HFF-Myc (cell line): ENCODE measurements around the gene VSNL1.
A peak's percentile ranks its signal among the peaks of the same experiment; 100 is the strongest.

Experiments
- DNase-seq: peaks from one replicate; pipeline ENCODE4 v3.0.0-alpha.2; 2011; ENCODE audit warnings: low read depth; ENCODE audit errors: extremely low read depth
- H3K4me3 ChIP-seq: replicated peaks from 2 replicates; pipeline ENCODE4 v1.5.1; 2011; ENCODE audit warnings: low read depth, mild to moderate bottlenecking, control low read depth, low read length
- TF ChIP-seq, protein P1 (sequence below): IDR thresholded peaks from 2 replicates; pipeline ENCODE4 v1.5.1; 2012; ENCODE audit warnings: mild to moderate bottlenecking, low read depth, low read length, control low read depth; ENCODE audit errors: missing control alignments

The VSNL1 gene

DNA sequence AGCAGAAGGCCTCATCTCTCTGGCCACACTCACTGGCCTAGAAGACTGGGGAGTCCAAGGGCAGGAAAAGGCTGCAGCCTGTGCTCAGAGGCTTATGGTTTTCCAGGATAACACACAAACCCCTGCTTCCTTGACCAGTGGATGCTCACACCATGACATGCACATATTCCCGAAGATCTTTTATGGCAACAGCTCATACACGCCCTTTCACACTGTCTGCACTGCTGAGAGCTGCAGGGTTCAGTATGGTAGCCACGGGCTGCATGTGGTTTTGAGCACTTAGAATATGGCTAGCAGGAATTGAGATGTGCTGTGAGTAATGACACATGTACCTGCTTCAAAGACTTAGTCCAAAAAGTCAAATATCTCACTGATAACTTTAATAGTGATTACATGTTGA, 95.8 kb downstream of the VSNL1 start:
- TF ChIP-seq, protein P1, sequence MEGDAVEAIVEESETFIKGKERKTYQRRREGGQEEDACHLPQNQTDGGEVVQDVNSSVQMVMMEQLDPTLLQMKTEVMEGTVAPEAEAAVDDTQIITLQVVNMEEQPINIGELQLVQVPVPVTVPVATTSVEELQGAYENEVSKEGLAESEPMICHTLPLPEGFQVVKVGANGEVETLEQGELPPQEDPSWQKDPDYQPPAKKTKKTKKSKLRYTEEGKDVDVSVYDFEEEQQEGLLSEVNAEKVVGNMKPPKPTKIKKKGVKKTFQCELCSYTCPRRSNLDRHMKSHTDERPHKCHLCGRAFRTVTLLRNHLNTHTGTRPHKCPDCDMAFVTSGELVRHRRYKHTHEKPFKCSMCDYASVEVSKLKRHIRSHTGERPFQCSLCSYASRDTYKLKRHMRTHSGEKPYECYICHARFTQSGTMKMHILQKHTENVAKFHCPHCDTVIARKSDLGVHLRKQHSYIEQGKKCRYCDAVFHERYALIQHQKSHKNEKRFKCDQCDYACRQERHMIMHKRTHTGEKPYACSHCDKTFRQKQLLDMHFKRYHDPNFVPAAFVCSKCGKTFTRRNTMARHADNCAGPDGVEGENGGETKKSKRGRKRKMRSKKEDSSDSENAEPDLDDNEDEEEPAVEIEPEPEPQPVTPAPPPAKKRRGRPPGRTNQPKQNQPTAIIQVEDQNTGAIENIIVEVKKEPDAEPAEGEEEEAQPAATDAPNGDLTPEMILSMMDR, result no peak
- H3K4me3 ChIP-seq, result no peak overlapping the region
- DNase-seq, result no peak

GRCh38 chr2:17637131-17637906, 96.8 kb downstream of the VSNL1 start:
- H3K4me3 ChIP-seq, result no peak overlapping the region
- DNase-seq, result no peak
- TF ChIP-seq, protein P1, result no peak

- TF ChIP-seq, protein P1, result no peak
- no peak for DNase-seq
- no peak overlapping the region for H3K4me3 ChIP-seq
Measured at GRCh38 chr2:17638196-17638743, 97.8 kb downstream of the VSNL1 start.

DNA sequence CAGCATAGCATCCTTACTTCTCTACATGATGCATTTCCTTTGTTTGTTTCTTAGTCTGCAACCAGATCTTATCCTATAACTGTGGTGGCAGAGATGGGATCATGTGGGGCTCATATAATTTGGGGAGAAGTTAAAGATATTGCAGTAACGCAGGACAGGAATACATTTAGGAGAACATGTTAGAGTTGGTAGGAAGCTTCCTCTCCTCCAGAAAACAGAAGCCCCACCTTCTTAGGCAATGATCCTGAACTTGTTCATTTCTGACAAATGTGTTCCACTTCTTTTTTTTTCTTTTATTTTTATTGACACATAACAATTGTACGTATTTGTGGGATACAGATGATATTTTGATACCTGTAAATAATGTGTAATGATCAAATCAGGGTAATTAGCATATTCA, 99.9 kb downstream of the VSNL1 start:
- TF ChIP-seq, protein P1, result no peak
- no peak for DNase-seq
- no peak overlapping the region for H3K4me3 ChIP-seq

DNA sequence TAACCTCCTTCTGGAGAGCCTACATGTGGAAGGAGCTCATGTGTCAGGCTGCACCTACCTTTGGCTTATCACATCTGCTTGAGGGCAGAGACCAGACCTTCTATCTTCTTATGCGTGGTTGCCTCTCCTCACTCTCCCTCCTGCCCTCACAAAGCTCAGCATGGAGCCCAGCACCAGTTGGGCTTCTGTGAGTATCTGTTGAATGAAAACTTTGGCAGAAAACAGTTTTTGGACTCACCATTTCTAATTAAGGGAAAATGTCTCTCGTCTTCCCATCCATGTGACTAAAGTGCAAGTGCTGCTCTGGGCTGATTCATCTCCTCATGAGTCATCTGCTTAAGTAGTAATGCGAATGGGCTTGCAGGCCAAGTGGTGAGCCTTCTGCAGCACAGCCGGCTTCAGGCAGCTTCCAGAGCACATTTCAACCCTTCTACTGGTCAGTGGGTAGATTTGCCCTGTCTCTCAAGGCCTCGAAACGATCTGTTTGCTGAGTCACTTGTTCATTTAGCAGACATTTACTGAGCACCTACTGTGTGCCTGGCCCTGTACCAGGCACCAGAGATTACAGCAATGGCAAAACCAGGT, 102.6 kb downstream of the VSNL1 start:
- no peak overlapping the region for H3K4me3 ChIP-seq
- TF ChIP-seq, protein P1, result no peak
- DNase-seq, result peak; percentile 96

DNA sequence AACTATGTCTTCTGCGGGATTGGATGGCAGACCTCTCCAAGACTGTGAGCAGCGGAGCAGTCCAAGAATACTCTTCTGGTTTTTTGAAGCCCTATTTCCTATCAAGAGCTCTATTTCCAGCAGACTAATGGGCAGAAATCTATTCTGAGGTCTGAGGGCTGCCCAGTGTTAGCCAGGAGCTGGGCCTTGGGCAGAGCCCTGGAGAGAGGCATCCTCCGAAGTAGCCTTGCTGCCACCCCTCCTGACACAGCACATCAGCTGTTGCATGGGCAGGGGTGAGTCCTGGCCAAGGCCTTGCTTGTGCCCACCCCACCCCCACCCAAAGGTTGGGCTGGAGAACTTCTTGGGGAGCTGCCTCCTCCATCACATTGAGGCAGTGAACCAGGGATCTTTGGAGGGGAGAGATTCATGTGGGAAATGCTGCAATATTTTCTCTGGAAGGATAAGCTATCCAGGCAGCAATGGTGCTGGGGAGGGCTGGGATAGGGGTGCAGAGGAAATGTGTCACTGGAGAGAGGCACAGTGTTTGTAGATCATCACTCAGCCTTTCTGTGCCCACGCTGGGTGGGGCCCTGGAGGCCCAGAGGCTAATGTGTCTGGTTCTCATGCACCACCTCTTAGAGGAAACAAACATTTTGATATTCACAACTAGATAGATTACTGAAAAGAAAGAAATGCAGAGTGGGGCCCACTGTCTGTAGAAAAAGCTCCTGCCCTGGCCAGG, 104.7 kb downstream of the VSNL1 start:
- no peak for DNase-seq
- H3K4me3 ChIP-seq, result no peak overlapping the region
- TF ChIP-seq, protein P1, result no peak
